ENCODE measurements around the gene DSCAML1. TPM values are rescaled to one million over a fixed set of nuclear protein-coding genes. Genes with fewer than 3 reads are reported as not detected.

Gene DSCAML1
- total RNA-seq, 1 donor from 2014 or later = 0.95 TPM

DNA sequence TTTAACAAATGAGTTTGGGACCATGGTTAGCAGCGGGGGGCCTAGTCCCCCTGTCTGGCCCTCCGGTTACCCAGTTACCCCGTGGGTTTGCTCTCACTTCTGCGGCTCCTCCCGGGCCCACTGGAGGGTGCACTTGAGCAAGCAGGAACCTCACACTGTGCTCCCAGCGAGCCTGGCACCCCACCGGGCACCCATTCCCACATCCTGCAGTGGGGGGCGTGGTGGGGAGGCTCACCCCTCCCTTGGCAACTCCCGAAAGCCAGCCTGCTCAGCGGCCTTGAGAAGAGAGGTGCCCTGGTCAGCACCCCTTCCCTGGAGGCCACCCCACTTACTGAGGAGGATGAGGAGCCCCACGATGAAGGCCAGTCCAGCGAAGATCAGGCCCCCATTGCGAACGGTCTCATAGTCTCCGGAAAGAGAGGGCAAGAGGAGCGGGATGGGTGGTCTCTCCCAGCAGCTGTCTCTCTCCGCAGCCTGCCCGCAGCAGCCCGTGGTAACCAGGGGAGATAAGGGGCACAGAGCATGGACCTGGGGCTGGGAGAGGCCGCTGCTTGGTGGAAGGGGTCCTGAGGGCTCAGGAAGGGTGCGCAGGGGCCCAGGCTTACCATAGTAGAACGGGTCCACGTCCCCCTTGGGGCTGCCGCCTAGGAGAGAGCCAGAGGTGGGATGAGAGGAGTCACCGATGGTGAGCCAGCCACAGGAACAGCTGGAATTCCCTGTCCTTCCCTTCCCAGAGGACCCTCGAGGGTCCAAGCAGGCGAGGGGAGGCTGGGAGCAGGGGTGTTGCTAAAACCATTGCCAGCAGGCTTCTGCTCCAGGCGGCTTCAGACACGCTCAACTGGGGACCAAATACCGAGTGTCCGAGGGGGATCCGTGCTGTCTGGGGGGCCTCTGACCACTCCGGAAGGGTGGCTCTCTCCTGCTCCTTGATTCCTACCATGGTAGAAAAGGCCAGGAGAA lies 25.3 kb upstream of the DSCAML1 start:
- Histone ChIP-seq H3K36me3 (no peaks in the 10 kb centered on the region), H3K27ac (no peak overlapping the region), H3K27me3 (ENCODE audit: low read depth) (no peaks in the 10 kb centered on the region), H3K9me3 (no peaks in the 10 kb centered on the region), H3K4me1 (peaks cover 58% of the 10 kb centered on the region), H3K4me3 (no peak overlapping the region)
- DNase-seq (no peak), ATAC-seq (no peak)
- intact Hi-C loops (cut with DNase I) = no loop called here
- TF ChIP-seq, protein P1, sequence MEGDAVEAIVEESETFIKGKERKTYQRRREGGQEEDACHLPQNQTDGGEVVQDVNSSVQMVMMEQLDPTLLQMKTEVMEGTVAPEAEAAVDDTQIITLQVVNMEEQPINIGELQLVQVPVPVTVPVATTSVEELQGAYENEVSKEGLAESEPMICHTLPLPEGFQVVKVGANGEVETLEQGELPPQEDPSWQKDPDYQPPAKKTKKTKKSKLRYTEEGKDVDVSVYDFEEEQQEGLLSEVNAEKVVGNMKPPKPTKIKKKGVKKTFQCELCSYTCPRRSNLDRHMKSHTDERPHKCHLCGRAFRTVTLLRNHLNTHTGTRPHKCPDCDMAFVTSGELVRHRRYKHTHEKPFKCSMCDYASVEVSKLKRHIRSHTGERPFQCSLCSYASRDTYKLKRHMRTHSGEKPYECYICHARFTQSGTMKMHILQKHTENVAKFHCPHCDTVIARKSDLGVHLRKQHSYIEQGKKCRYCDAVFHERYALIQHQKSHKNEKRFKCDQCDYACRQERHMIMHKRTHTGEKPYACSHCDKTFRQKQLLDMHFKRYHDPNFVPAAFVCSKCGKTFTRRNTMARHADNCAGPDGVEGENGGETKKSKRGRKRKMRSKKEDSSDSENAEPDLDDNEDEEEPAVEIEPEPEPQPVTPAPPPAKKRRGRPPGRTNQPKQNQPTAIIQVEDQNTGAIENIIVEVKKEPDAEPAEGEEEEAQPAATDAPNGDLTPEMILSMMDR (IDR thresholded peaks at IDR 0.05) = peak; percentile 49

DNA sequence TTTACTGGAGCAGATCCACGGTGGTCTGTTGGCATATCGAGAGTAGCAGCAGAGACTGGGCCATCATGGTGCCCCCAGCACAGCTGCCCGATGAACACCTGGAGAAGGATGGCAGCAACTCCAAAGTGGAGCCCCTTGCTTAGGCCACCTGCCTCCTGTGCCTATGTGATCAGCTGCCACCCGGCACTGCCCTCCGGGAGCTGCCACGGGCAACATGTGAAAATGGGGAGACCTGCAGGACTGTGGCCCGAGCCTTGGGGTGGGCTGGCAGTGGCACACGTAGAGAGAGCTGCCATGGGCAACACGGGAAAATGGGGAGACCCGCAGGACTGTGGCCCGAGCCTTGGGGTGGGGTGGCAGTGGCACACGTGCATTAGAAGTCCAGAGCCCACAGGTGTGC lies 24.4 kb upstream of the DSCAML1 start:
- Histone ChIP-seq H3K9me3 (no peaks in the 10 kb centered on the region), H3K36me3 (no peaks in the 10 kb centered on the region), H3K4me3 (no peak overlapping the region), H3K27me3 (ENCODE audit: low read depth) (no peaks in the 10 kb centered on the region), H3K4me1 (peaks cover 67% of the 10 kb centered on the region), H3K27ac (no peak overlapping the region)
- ATAC-seq (no peak), DNase-seq (no peak)
- TF ChIP-seq, protein P1 (IDR thresholded peaks at IDR 0.05) = no peak
- intact Hi-C loops (cut with DNase I) = no loop called here

DNA sequence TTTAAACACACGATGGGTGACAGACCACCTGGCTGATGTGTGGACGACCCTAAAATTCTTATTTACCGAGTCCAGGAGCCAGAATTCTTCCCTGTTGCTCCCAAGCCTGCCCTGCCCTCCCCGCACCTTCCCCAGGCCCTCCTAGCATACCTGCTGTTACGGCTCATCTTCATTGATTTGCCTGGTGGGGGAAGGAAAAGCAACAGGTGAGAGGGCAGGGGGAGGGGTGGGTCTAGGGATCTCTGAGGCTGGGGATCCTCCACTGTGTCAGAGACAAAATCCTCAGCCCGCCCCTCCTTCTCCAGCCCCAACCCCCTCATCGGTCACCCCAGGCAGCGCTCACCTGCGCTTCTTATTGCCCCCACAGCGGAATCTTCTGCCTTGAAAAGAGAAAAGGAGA lies 23.5 kb upstream of the DSCAML1 start:
- Histone ChIP-seq H3K27ac (no peak overlapping the region), H3K4me1 (peaks cover 71% of the 10 kb centered on the region), H3K27me3 (ENCODE audit: low read depth) (no peaks in the 10 kb centered on the region), H3K9me3 (no peaks in the 10 kb centered on the region), H3K4me3 (no peak overlapping the region), H3K36me3 (no peaks in the 10 kb centered on the region)
- TF ChIP-seq, protein P1 (IDR thresholded peaks at IDR 0.05) = no peak
- intact Hi-C loops (cut with DNase I) = no loop called here
- no peak for ATAC-seq
- no peak for DNase-seq

DNA sequence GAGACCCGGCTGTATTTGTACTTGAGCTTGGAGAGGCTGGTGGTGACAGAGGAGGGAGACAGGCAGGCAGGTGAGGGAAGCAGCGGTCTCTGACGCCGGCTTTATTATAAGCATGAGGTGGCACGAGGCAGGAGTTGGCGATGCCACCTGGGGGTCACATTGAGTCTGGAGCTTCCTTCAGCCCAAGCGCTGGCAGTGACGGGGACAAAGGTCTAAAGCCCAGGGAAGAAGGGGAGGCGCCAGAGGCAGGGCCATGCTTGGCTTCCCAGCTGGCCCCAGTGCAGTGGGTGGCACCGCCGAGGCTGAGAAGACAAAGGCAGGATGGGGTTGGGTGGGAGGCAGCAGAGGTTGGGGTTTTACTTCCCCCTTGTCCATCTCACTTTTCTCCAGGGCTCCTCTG lies 23.1 kb upstream of the DSCAML1 start:
- intact Hi-C loops (cut with DNase I) = no loop called here

DNA sequence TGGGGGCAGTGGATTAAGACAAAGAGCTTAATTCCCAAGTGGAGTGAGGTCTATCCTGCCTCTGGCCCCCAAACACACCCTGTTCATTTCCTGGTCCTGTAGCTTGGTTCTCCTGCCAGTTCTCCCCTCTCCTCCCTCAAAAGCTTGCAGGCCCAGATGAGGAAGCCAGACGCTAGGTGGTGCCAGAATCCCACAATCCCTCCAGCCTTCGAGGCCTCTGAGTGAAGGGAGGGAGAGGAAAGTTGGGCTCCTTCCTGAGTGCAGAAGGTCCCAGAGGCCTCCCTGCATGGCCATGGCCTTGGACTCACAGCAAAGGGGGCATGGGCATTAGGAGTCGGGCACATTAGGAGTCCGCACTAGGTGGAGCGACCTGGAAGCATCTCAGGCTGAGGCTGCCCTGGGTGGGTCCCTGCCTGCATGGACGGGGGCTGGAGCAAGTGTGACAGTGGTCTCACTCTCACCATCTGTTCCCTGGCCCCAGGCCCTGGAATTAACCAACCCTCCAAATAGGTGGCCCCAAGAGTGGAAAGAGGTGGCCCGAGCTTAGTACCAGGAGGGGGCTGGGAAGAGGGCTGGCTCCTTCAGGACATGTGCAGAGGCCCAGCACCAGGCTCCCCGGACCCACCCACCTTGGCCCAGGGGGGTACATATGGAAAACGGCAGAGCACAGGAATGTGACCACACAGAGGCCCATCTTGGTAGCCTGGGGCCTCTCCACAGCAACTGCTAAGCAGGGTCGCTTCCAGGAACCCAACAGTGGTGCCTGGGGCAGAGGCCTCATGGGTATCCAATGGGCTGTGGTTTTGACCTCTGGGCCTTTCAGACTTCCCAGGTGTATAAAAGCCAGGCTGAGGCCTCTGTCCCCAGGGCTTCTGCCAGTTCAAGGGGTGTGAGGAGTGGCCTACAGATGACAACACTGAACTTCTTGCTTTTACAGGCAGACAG lies 22.4 kb upstream of the DSCAML1 start:
- Histone ChIP-seq H3K4me3 (no peak overlapping the region), H3K9me3 (no peaks in the 10 kb centered on the region), H3K36me3 (no peaks in the 10 kb centered on the region), H3K4me1 (peaks cover 71% of the 10 kb centered on the region), H3K27me3 (ENCODE audit: low read depth) (no peaks in the 10 kb centered on the region), H3K27ac (no peak overlapping the region)
- DNase-seq = peak; percentile 58
- intact Hi-C loops (cut with DNase I) = no loop called here
- TF ChIP-seq, protein P1 (IDR thresholded peaks at IDR 0.05) = peak; percentile 44
- ATAC-seq = peak; percentile 6 to 35

More for the DNA sequence above, 23.1 kb upstream of the DSCAML1 start:
- H3K36me3 ChIP-seq = no peaks in the 10 kb centered on the region
- peaks cover 71% of the 10 kb centered on the region for H3K4me1 ChIP-seq
- no peaks in the 10 kb centered on the region for H3K9me3 ChIP-seq
- H3K4me3 ChIP-seq = no peak overlapping the region
- no peak for DNase-seq
- no peaks in the 10 kb centered on the region for H3K27me3 ChIP-seq (ENCODE audit: low read depth)
- TF ChIP-seq, protein P1 (IDR thresholded peaks at IDR 0.05) = no peak
- no peak for ATAC-seq
- H3K27ac ChIP-seq = no peak overlapping the region

All from lower lobe of right lung (tissue), 2 donors.